Measurements from ENCODE around the gene WASHC4. TPM values are rescaled to one million over a fixed set of nuclear protein-coding genes. Genes with fewer than 3 reads are reported as not detected.

WASHC4 gene
- total and polyA plus RNA-seq, 4 donors, result 11.5 to 86.2 (median 37.2) TPM

- WGBS, 2 donors, result 79 to 84% methylated on average over 6 of the region's 6 CpGs
- no peak overlapping the region for H3K27ac ChIP-seq (ENCODE audit: low read depth in 1 of 2, low read length in 2 of 2)
- no peak overlapping the region for H3K4me3 ChIP-seq (ENCODE audit: low read length in 2 of 2)
- ATAC-seq (ENCODE audit: low FRiP score) (no peak), DNase-seq (no peak)
- no peaks in the 10 kb centered on the region for H3K4me1 ChIP-seq (ENCODE audit: control insufficient read depth in 1 of 2, insufficient read depth in 2 of 2, low read length in 2 of 2)
- no peaks in the 10 kb centered on the region for H3K27me3 ChIP-seq (ENCODE audit: control insufficient read depth in 1 of 2, insufficient read depth in 2 of 2, low read length in 1 of 2)
- H3K36me3 ChIP-seq (ENCODE audit: control insufficient read depth in 1 of 2, insufficient read depth in 2 of 2, low read length in 1 of 2), result peaks cover 8% of the 10 kb centered on the region in 2 donors
- H3K9me3 ChIP-seq (ENCODE audit: control insufficient read depth, low read length), result no peaks in the 10 kb centered on the region
- intact Hi-C loops (cut with DNase I), result no loop called here
Measured at GRCh38 chr12:105189293-105189692, 81.8 kb downstream of the WASHC4 start.

DNA sequence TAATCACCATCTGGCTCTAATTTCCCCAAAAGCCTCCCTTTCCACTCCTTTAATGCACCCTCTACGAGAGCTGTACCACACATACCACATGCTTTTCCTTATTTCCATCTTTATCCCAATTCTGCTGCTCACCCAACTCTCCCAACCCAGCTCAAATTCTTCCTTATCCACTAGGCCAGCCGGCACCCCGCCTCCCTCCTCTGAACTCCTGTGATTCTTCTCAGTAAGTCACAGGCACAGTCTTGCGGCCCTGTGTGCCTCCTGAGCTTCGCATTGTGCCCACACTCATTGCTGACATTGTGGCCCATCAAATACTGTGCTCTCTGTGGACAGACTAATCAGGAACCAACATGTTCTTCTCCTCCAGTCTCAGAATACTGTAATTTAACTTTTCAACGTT is 83.0 kb downstream of the WASHC4 start:
- Histone ChIP-seq H3K4me1 (ENCODE audit: control insufficient read depth in 1 of 2, insufficient read depth in 2 of 2, low read length in 2 of 2) (no peaks in the 10 kb centered on the region), H3K27me3 (ENCODE audit: control insufficient read depth in 1 of 2, insufficient read depth in 2 of 2, low read length in 1 of 2) (no peaks in the 10 kb centered on the region), H3K9me3 (ENCODE audit: control insufficient read depth, low read length) (no peaks in the 10 kb centered on the region), H3K4me3 (ENCODE audit: low read length in 2 of 2) (no peak overlapping the region), H3K36me3 (ENCODE audit: control insufficient read depth in 1 of 2, insufficient read depth in 2 of 2, low read length in 1 of 2) (peaks cover 8 to 9% of the 10 kb centered on the region in 2 donors), H3K27ac (ENCODE audit: low read depth in 1 of 2, low read length in 2 of 2) (no peak overlapping the region)
- intact Hi-C loops (cut with DNase I), result no loop called here
- DNase-seq, result no peak
- WGBS, 2 donors, result 88 to 92% methylated on average over 6 of the region's 6 CpGs
- ATAC-seq (ENCODE audit: low FRiP score), result no peak

GRCh38 chr12:105192624-105193225 is 85.2 kb downstream of the WASHC4 start:
- Histone ChIP-seq H3K4me1 (ENCODE audit: control insufficient read depth in 1 of 2, insufficient read depth in 2 of 2, low read length in 2 of 2) (no peaks in the 10 kb centered on the region), H3K9me3 (ENCODE audit: control insufficient read depth, low read length) (no peaks in the 10 kb centered on the region), H3K27ac (ENCODE audit: low read depth in 1 of 2, low read length in 2 of 2) (peak overlapping the region in 1 of 2 donors; percentile 52), H3K36me3 (ENCODE audit: control insufficient read depth in 1 of 2, insufficient read depth in 2 of 2, low read length in 1 of 2) (peaks cover 8 to 10% of the 10 kb centered on the region in 2 donors), H3K4me3 (ENCODE audit: low read length in 2 of 2) (no peak overlapping the region), H3K27me3 (ENCODE audit: control insufficient read depth in 1 of 2, insufficient read depth in 2 of 2, low read length in 1 of 2) (no peaks in the 10 kb centered on the region)
- DNase-seq (no peak), ATAC-seq (ENCODE audit: low FRiP score) (no peak)
- intact Hi-C loops (cut with DNase I), result no loop called here
- WGBS, 2 donors, result 90 to 94% methylated on average over 1 of the region's 1 CpG

DNA sequence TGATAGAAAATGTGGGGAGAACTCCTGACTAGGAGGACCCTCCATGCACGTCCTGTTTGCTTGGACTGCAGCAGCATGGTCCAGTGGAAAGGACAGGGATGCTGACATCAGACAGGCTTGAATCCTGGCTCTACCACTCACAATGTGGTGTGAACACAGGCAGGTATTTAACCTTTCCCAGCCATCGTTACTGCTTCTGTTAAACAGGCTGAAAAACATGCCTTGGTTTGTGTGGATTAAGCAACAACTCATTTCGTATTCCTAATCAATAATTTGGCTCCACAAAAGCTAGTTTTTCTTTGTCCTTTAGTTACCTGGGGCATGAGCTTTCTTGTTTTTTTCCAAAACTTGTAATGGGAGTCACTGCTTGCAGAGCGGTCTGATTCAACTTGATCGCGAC is 87.4 kb downstream of the WASHC4 start:
- Histone ChIP-seq H3K4me3 (ENCODE audit: low read length in 2 of 2) (no peak overlapping the region), H3K27me3 (ENCODE audit: control insufficient read depth in 1 of 2, insufficient read depth in 2 of 2, low read length in 1 of 2) (no peaks in the 10 kb centered on the region), H3K36me3 (ENCODE audit: control insufficient read depth in 1 of 2, insufficient read depth in 2 of 2, low read length in 1 of 2) (peaks cover 3 to 9% of the 10 kb centered on the region in 2 donors), H3K4me1 (ENCODE audit: control insufficient read depth in 1 of 2, insufficient read depth in 2 of 2, low read length in 2 of 2) (no peaks in the 10 kb centered on the region), H3K27ac (ENCODE audit: low read depth in 1 of 2, low read length in 2 of 2) (no peak overlapping the region), H3K9me3 (ENCODE audit: control insufficient read depth, low read length) (no peaks in the 10 kb centered on the region)
- 88 to 91% methylated on average over 6 of the region's 6 CpGs for WGBS, 2 donors
- ATAC-seq (ENCODE audit: low FRiP score) (no peak), DNase-seq (no peak)
- intact Hi-C loops (cut with DNase I), result no loop called here

DNA sequence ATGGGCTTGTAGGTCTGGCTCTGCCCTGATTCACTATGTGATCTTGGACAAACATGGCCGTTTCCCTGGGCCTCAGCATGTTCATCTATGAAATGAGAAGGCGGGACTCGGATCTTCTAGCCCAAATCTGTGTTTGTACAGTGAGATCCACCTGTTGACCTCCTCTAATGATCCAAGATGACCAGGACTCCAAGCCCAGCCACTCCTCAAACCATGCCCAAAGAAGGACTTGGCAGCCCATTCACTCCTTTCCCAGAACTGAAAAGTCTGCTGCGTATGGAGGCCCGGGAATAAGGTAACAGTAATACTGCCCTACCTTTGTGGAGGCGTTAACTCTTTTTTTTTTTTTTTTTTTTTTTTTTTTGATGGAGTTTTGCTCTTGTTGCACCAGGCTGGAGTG is 88.6 kb downstream of the WASHC4 start:
- no peaks in the 10 kb centered on the region for H3K4me1 ChIP-seq (ENCODE audit: control insufficient read depth in 1 of 2, insufficient read depth in 2 of 2, low read length in 2 of 2)
- DNase-seq, result no peak

GRCh38 chr12:105198961-105199360 is 91.4 kb downstream of the WASHC4 start:
- 79% methylated on average over 6 of the region's 6 CpGs for WGBS, 2 donors
- Histone ChIP-seq H3K27me3 (ENCODE audit: control insufficient read depth in 1 of 2, insufficient read depth in 2 of 2, low read length in 1 of 2) (no peaks in the 10 kb centered on the region), H3K4me3 (ENCODE audit: low read length in 2 of 2) (no peak overlapping the region), H3K36me3 (ENCODE audit: control insufficient read depth in 1 of 2, insufficient read depth in 2 of 2, low read length in 1 of 2) (peaks cover 0 to 4% of the 10 kb centered on the region in 2 donors), H3K27ac (ENCODE audit: low read depth in 1 of 2, low read length in 2 of 2) (no peak overlapping the region), H3K9me3 (ENCODE audit: control insufficient read depth, low read length) (no peaks in the 10 kb centered on the region), H3K4me1 (ENCODE audit: control insufficient read depth in 1 of 2, insufficient read depth in 2 of 2, low read length in 2 of 2) (no peaks in the 10 kb centered on the region)
- intact Hi-C loops (cut with DNase I), result no loop called here
- no peak for DNase-seq
- ATAC-seq (ENCODE audit: low FRiP score), result no peak

More for the DNA sequence above, 88.6 kb downstream of the WASHC4 start:
- H3K27ac ChIP-seq (ENCODE audit: low read depth in 1 of 2, low read length in 2 of 2), result no peak overlapping the region
- intact Hi-C loops (cut with DNase I), result no loop called here
- WGBS, 2 donors, result 90 to 94% methylated on average over 6 of the region's 6 CpGs
- no peaks in the 10 kb centered on the region for H3K9me3 ChIP-seq (ENCODE audit: control insufficient read depth, low read length)
- ATAC-seq (ENCODE audit: low FRiP score), result no peak
- H3K36me3 ChIP-seq (ENCODE audit: control insufficient read depth in 1 of 2, insufficient read depth in 2 of 2, low read length in 1 of 2), result peaks cover 3 to 7% of the 10 kb centered on the region in 2 donors
- H3K4me3 ChIP-seq (ENCODE audit: low read length in 2 of 2), result no peak overlapping the region
- H3K27me3 ChIP-seq (ENCODE audit: control insufficient read depth in 1 of 2, insufficient read depth in 2 of 2, low read length in 1 of 2), result no peaks in the 10 kb centered on the region

DNA sequence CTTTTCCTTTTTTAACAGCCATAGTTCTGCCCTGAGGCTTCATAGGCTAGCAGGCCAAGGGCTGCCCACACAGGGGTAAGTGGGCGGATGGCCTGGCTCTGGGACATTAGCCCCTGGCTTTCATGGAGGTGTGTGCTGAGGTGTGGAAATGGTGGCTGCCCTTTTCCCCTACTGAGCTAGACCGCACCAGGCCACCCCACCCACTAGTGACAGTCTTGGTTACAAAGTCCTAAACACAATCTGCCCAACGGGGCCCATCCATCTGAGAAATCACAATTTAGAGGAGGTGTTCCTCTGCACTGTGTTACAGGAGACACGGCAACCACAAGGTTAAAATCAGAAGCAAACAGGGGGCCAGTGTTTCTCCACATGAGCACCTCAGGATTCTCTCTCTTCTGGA is 92.9 kb downstream of the WASHC4 start:
- Histone ChIP-seq H3K4me1 (ENCODE audit: control insufficient read depth in 1 of 2, insufficient read depth in 2 of 2, low read length in 2 of 2) (no peaks in the 10 kb centered on the region), H3K9me3 (ENCODE audit: control insufficient read depth, low read length) (no peaks in the 10 kb centered on the region), H3K36me3 (ENCODE audit: control insufficient read depth in 1 of 2, insufficient read depth in 2 of 2, low read length in 1 of 2) (peaks cover 0 to 2% of the 10 kb centered on the region in 2 donors), H3K27ac (ENCODE audit: low read depth in 1 of 2, low read length in 2 of 2) (no peak overlapping the region), H3K27me3 (ENCODE audit: control insufficient read depth in 1 of 2, insufficient read depth in 2 of 2, low read length in 1 of 2) (no peaks in the 10 kb centered on the region), H3K4me3 (ENCODE audit: low read length in 2 of 2) (no peak overlapping the region)
- no peak for ATAC-seq (ENCODE audit: low FRiP score)
- intact Hi-C loops (cut with DNase I), result no loop called here
- 93 to 98% methylated on average over 4 of the region's 4 CpGs for WGBS, 2 donors
- DNase-seq, result no peak

GRCh38 chr12:105201299-105201698 is 93.8 kb downstream of the WASHC4 start:
- H3K27me3 ChIP-seq (ENCODE audit: control insufficient read depth in 1 of 2, insufficient read depth in 2 of 2, low read length in 1 of 2), result no peaks in the 10 kb centered on the region
- no peaks in the 10 kb centered on the region for H3K4me1 ChIP-seq (ENCODE audit: control insufficient read depth in 1 of 2, insufficient read depth in 2 of 2, low read length in 2 of 2)
- no peak overlapping the region for H3K4me3 ChIP-seq (ENCODE audit: low read length in 2 of 2)
- 55 to 58% methylated on average over 7 of the region's 7 CpGs for WGBS, 2 donors
- no peak overlapping the region for H3K27ac ChIP-seq (ENCODE audit: low read depth in 1 of 2, low read length in 2 of 2)
- intact Hi-C loops (cut with DNase I), result no loop called here
- H3K9me3 ChIP-seq (ENCODE audit: control insufficient read depth, low read length), result no peaks in the 10 kb centered on the region
- H3K36me3 ChIP-seq (ENCODE audit: control insufficient read depth in 1 of 2, insufficient read depth in 2 of 2, low read length in 1 of 2), result peaks cover 2 to 3% of the 10 kb centered on the region in 2 donors
- ATAC-seq (ENCODE audit: low FRiP score) (no peak), DNase-seq (no peak)

- intact Hi-C loops (cut with DNase I), result no loop called here
- ATAC-seq (ENCODE audit: low FRiP score), result no peak
- WGBS, 2 donors, result 83 to 85% methylated on average over 6 of the region's 6 CpGs
Measured at GRCh38 chr12:105202202-105202601, 94.7 kb downstream of the WASHC4 start.

More at GRCh38 chr12:105202202-105202601, 94.7 kb downstream of the WASHC4 start:
- Histone ChIP-seq H3K9me3 (ENCODE audit: control insufficient read depth, low read length) (no peaks in the 10 kb centered on the region), H3K36me3 (ENCODE audit: control insufficient read depth in 1 of 2, insufficient read depth in 2 of 2, low read length in 1 of 2) (peaks cover 2 to 3% of the 10 kb centered on the region in 2 donors), H3K4me1 (ENCODE audit: control insufficient read depth in 1 of 2, insufficient read depth in 2 of 2, low read length in 2 of 2) (no peaks in the 10 kb centered on the region), H3K27me3 (ENCODE audit: control insufficient read depth in 1 of 2, insufficient read depth in 2 of 2, low read length in 1 of 2) (no peaks in the 10 kb centered on the region), H3K4me3 (ENCODE audit: low read length in 2 of 2) (no peak overlapping the region), H3K27ac (ENCODE audit: low read depth in 1 of 2, low read length in 2 of 2) (no peak overlapping the region)
- no peak for DNase-seq
